ENCODE results near the gene NTSR2.
"Not testable (repeated sequence)": the region's sequence is repeated elsewhere in the genome, so short reads cannot be mapped to it uniquely, and the experiment has no call there.

NTSR2 gene

GRCh38 chr2:11679486-11680181, 9.6 kb upstream of the NTSR2 start:
- no peak for DNase-seq (ENCODE audit: low read depth)

- no peak for DNase-seq (ENCODE audit: low read depth)
These were observed 9.0 kb upstream of the NTSR2 start for GRCh38 chr2:11679016-11679415.

GRCh38 chr2:11678306-11678960, 8.4 kb upstream of the NTSR2 start:
- no peak for DNase-seq (ENCODE audit: low read depth)

- no peak for DNase-seq (ENCODE audit: low read depth)
These were observed 7.4 kb upstream of the NTSR2 start for GRCh38 chr2:11677136-11678055.

GRCh38 chr2:11676640-11677039, 6.6 kb upstream of the NTSR2 start:
- no peak for DNase-seq (ENCODE audit: low read depth)

- DNase-seq (ENCODE audit: low read depth), result no peak
These were observed 5.6 kb upstream of the NTSR2 start for GRCh38 chr2:11675423-11676112.

GRCh38 chr2:11674983-11675382, 5.0 kb upstream of the NTSR2 start:
- no peak for DNase-seq (ENCODE audit: low read depth)

- no peak for DNase-seq (ENCODE audit: low read depth)
These were observed 2.4 kb upstream of the NTSR2 start for GRCh38 chr2:11672407-11672806.

GRCh38 chr2:11667866-11668637, 1.9 kb downstream of the NTSR2 start:
- DNase-seq (ENCODE audit: low read depth), result no peak

GRCh38 chr2:11667194-11667593, 2.8 kb downstream of the NTSR2 start:
- no peak for DNase-seq (ENCODE audit: low read depth)

- DNase-seq (ENCODE audit: low read depth), result no peak
These were observed 4.3 kb downstream of the NTSR2 start for GRCh38 chr2:11665510-11666362.

GRCh38 chr2:11665028-11665427, 5.0 kb downstream of the NTSR2 start:
- DNase-seq (ENCODE audit: low read depth), result no peak

- no peak for DNase-seq (ENCODE audit: low read depth)
These were observed 6.6 kb downstream of the NTSR2 start for GRCh38 chr2:11663427-11663826.

- no peak for DNase-seq (ENCODE audit: low read depth)
These were observed 7.1 kb downstream of the NTSR2 start for GRCh38 chr2:11662882-11663281.

- DNase-seq (ENCODE audit: low read depth), result no peak
These were observed 8.0 kb downstream of the NTSR2 start for GRCh38 chr2:11661891-11662435.

- not testable (repeated sequence) for DNase-seq (ENCODE audit: low read depth)
These were observed 9.6 kb downstream of the NTSR2 start for GRCh38 chr2:11660396-11660795.

GRCh38 chr2:11659851-11660250, 10.1 kb downstream of the NTSR2 start:
- no peak for DNase-seq (ENCODE audit: low read depth)

- DNase-seq (ENCODE audit: low read depth), result no peak
These were observed 10.9 kb downstream of the NTSR2 start for GRCh38 chr2:11659115-11659475.

- DNase-seq (ENCODE audit: low read depth), result no peak
These were observed 11.5 kb downstream of the NTSR2 start for GRCh38 chr2:11658208-11659114.
